GM06990 (cell line): ENCODE measurements around the gene CEP170B.

Experiments
- DNase-seq: peaks from one replicate; pipeline ENCODE4 v3.0.0-alpha.2; 2011; ENCODE audit not compliant: insufficient read length; ENCODE audit errors: extremely low read depth
- H3K27me3 ChIP-seq: replicated peaks from 2 replicates; pipeline ENCODE4 v1.6.0; 2011; ENCODE audit warnings: low read length; ENCODE audit not compliant: control insufficient read depth, insufficient read depth
- H3K36me3 ChIP-seq: 2 replicates; pipeline ENCODE4 v1.5.1; 2011; ENCODE audit warnings: low read length; ENCODE audit not compliant: control insufficient read depth, insufficient read depth
- H3K4me3 ChIP-seq: replicated peaks from 2 replicates; pipeline ENCODE4 v1.5.1; 2011; ENCODE audit warnings: low read depth, mild to moderate bottlenecking, control low read depth, low read length
- CTCF ChIP-seq: IDR thresholded peaks from 2 replicates; pipeline ENCODE4 v1.5.1; 2011; ENCODE audit warnings: low read length, control low read depth, mild to moderate bottlenecking, inconsistent platforms; ENCODE audit not compliant: insufficient read depth, poor library complexity, severe bottlenecking

Gene CEP170B

GRCh38 chr14:104891121-104891551 lies 26.1 kb downstream of the CEP170B start:
- no peaks in the 10 kb centered on the region for H3K36me3 ChIP-seq
- H3K27me3 ChIP-seq: no peaks in the 10 kb centered on the region; the same call in 1 of the 2 replicates
- H3K4me3 ChIP-seq: no peak overlapping the region
- DNase-seq: peak; percentile 11
- no peak for TF ChIP-seq CTCF

GRCh38 chr14:104891664-104892530 lies 26.8 kb downstream of the CEP170B start:
- H3K36me3 ChIP-seq: no peaks in the 10 kb centered on the region
- no peaks in the 10 kb centered on the region; the same call in 1 of the 2 replicates for H3K27me3 ChIP-seq
- no peak overlapping the region for H3K4me3 ChIP-seq
- TF ChIP-seq CTCF: no peak
- peak; percentile 6 for DNase-seq

- no peaks in the 10 kb centered on the region; the same call in 1 of the 2 replicates for H3K27me3 ChIP-seq
- H3K4me3 ChIP-seq: no peak overlapping the region
- DNase-seq: peak; percentile 11
- TF ChIP-seq CTCF: no peak
- no peaks in the 10 kb centered on the region for H3K36me3 ChIP-seq
These were observed 27.7 kb downstream of the CEP170B start for GRCh38 chr14:104892531-104893434.

- DNase-seq: peak; percentile 11
- Histone ChIP-seq H3K36me3 (no peaks in the 10 kb centered on the region), H3K27me3 (no peaks in the 10 kb centered on the region; the same call in 1 of the 2 replicates), H3K4me3 (no peak overlapping the region)
- TF ChIP-seq CTCF: no peak
These were observed 28.6 kb downstream of the CEP170B start for GRCh38 chr14:104893435-104894207.
